ENCODE results near the gene RABL6. TPM values are rescaled to one million over a fixed set of nuclear protein-coding genes. Genes with fewer than 3 reads are reported as not detected.

The RABL6 gene
- total RNA-seq, 1 donor = 36.4 TPM

DNA sequence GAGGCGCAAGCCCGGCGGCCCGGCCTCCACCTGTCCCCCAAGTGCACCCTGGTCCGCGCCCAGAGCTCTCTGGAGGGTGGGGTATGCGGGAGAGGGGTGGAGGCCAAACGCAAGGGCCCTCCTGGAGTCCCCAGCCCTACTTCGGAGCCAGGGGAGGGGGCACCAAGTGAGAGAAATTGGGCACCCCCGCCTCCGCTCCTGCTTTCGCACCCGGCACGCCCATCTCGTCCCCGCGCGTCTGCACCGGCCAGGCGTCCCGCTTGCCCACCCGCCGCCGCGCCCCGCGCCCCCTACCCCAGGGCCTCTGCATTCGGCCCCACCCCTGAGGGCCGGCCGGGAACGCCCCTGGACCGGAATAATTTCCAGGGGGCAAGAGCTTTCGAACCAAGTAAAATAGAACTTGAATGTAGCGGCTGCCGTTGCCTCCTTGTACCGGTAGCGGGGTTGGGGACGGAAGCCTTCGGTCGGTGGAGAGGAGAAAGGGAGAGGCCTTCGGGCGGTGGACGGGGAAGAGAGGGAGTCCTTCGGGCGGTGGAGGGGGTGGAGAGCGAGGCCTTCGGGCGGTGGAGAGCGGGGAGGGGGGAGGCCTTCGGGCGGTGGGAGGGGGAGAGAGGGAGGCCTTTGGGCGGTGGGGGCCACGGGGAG lies 40.8 kb downstream of the RABL6 start:
- H3K27me3 ChIP-seq (ENCODE audit: insufficient read depth, low read length) = peaks cover 22% of the 10 kb centered on the region
- peak overlapping the region; percentile 67 for H3K4me3 ChIP-seq (ENCODE audit: low read length)
- H3K4me1 ChIP-seq (ENCODE audit: insufficient read depth, low read length) = peaks cover 38% of the 10 kb centered on the region
- no peaks in the 10 kb centered on the region for H3K9me3 ChIP-seq (ENCODE audit: low read depth, low read length)

DNA sequence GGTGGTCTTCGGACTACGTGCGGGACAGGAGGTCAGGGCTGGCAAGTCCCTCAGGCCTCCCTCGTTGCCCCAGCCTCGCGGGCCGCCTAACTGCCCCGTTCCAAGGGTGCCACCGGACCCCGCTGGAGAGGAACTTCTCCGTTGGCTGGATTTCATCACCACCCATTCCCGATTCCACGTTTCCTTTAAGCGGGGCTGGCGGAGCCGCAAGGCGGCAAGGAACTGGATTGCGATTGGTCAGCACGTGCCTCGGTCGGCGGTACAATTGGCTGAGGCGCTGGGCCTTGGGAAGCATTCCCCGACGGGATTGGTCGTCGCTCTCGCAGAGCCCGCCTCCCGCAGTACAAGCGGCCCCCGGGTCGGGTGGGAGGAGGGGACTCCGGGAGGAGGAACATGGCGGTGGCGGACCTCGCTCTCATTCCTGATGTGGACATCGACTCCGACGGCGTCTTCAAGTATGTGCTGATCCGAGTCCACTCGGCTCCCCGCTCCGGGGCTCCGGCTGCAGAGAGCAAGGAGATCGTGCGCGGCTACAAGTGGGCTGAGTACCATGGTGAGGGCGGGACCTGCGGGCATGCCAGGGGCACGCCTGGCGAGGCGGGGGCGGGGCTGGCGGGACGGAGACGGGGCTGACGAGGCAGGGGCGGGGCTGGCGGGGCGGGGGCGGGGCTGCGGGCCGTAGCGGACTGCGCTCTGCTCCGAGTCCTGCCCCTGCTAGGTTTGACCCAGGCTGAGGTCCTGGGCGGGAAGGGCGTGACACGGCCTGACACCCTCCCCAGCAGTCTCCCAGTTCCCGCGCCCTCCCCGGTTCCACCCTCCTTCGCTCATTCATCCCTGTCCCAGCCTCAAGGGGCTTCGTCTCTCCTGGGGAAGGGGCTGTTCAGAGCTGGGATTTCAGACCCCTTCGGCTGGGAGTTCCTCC lies 41.6 kb downstream of the RABL6 start, which contains the start of gene PHPT1:
Gene PHPT1 (plus strand): TSS at position 372 of the 922 bp plus-strand sequence. CDS start 22 bp downstream, at position 394.
- H3K4me3 ChIP-seq (ENCODE audit: low read length) = peak within 1 kb of the TSS; percentile 67
- H3K9me3 ChIP-seq (ENCODE audit: low read depth, low read length) = no peaks in the 10 kb centered on the region
- H3K27me3 ChIP-seq (ENCODE audit: insufficient read depth, low read length) = peaks cover 18% of the 10 kb centered on the region
- H3K4me1 ChIP-seq (ENCODE audit: insufficient read depth, low read length) = peaks cover 33% of the 10 kb centered on the region

- Histone ChIP-seq H3K9me3 (ENCODE audit: low read depth, low read length) (no peaks in the 10 kb centered on the region), H3K4me1 (ENCODE audit: insufficient read depth, low read length) (peaks cover 32% of the 10 kb centered on the region), H3K27me3 (ENCODE audit: insufficient read depth, low read length) (peaks cover 16% of the 10 kb centered on the region), H3K4me3 (ENCODE audit: low read length) (peak overlapping the region; percentile 20)
Measured at GRCh38 chr9:136849960-136850865, 42.5 kb downstream of the RABL6 start.

DNA sequence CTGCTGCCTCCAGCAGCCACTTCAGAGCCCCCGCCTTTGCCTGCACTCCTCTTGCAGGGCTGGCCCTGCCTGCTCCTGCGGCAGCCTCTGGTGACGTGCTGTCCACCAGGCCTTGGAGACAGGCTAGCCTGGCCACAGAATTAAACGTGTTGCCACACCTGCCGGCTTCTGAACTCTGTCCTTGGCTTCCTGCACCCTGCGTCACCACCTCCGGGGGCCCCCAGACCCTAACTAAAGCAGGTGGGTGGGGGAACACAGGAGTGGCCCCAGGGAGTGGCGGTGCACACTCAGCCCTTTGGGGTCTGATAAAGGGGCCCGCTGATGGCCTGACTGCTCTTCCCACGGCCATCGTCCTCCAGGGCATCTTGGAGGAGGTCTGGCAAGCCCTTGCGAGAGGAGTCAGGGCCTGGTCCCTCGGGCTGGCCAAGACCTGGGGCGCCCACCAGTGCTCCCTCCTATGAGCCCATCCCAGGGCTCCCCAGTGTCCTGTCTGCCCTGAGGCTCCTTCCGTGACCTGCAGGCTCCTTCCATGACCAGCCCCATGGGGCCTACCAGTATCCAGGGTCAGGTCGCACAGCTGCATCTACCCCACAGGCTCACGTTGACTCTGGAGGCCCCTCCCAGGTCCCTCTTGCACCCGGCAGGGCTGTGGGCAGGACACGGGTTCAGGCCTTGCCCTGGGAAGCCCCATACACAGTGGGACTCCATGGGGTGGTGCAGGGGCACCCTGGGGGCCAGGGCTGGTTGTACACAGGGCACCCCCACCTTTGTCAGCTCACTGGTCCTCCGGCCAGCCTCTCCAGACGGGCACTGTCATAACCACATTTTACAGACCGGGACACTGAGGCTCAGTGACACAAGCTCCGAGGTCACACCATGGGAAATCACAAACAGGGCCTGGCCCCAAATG lies 43.4 kb downstream of the RABL6 start:
- H3K4me3 ChIP-seq (ENCODE audit: low read length) = no peak overlapping the region
- H3K27me3 ChIP-seq (ENCODE audit: insufficient read depth, low read length) = peaks cover 8% of the 10 kb centered on the region
- H3K9me3 ChIP-seq (ENCODE audit: low read depth, low read length) = no peaks in the 10 kb centered on the region
- peaks cover 32% of the 10 kb centered on the region for H3K4me1 ChIP-seq (ENCODE audit: insufficient read depth, low read length)

DNA sequence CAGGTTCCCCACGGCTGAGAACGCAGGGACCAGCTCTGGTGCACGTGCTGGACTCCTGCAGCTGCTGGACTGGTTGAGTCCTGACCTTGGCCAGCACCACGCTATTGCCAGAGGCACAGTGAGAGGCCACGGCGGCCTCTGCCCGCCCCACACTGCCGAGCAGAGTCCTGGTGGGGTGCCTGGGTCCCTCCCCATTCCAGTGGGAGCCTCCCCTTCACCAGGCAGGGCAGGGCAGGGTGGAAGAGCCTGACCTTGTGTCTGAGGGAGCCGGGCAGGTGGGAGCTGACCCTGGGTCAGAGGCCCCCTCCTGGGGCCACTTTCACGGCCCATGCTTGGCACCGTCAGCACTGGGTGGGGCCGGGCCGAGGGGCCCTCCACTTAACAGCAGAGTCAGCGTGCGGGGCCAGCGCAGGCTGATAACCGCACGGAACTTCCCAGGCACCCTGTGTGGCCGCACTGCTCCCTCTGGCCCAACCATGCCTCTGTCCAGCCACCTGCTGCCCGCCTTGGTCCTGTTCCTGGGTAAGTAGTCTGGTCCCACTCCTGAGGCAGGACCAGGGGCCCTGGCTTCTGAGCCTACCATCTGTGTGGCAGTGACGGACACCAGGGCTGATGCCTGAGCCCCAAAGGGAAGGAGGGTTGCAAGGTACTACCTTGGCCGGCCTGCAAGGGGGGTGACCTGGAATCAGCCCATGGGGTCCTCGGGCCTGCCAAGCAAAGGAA lies 44.4 kb downstream of the RABL6 start, which contains the start of gene MAMDC4:
Gene MAMDC4 (plus strand): TSS at position 406 of the 723 bp plus-strand sequence. CDS start 71 bp downstream, at position 477.
- Histone ChIP-seq H3K4me1 (ENCODE audit: insufficient read depth, low read length) (peaks cover 22% of the 10 kb centered on the region), H3K9me3 (ENCODE audit: low read depth, low read length) (no peaks in the 10 kb centered on the region)

DNA sequence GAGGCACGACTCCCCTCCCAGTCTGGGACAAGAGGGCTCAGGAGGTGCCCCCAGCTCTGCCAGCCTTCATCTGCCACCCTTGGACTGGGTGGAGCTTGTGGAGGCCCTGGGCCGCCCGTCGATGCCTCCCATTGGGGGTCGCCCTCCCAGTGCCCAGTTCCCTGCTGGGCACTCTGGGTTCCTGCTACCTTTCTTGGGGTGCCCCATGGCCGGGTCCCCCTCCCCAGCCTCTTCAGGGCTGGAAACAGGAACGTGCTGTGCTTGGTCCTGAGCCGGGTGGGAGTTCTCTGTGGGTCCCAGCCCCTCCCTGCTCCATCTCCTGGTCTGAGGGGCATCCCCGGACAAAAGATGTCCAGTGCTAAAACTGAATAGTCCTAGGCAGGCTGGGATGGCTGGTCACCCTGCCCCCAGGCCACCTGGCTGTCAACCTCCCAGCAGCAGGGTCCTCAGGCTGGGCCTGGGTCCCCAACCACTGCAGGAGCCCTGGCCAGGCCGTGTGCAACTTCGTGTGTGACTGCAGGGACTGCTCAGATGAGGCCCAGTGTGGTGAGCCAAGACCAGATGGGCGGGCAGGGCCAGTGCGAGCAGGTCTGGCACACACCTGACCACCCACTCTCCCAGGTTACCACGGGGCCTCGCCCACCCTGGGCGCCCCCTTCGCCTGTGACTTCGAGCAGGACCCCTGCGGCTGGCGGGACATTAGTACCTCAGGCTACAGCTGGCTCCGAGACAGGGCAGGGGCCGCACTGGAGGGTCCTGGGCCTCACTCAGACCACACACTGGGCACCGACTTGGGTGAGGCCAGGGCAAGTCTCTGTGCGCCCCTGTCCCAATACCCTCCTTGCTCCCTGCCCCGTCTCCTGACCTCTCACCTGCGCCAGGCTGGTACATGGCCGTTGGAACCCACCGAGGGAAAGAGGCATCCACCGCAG lies 45.2 kb downstream of the RABL6 start:
- Histone ChIP-seq H3K4me1 (ENCODE audit: insufficient read depth, low read length) (peaks cover 16% of the 10 kb centered on the region), H3K4me3 (ENCODE audit: low read length) (no peak overlapping the region), H3K27me3 (ENCODE audit: insufficient read depth, low read length) (peaks cover 2% of the 10 kb centered on the region), H3K9me3 (ENCODE audit: low read depth, low read length) (no peaks in the 10 kb centered on the region)

More for the DNA sequence above, 44.4 kb downstream of the RABL6 start, which contains the start of gene MAMDC4:
- peaks cover 5% of the 10 kb centered on the region for H3K27me3 ChIP-seq (ENCODE audit: insufficient read depth, low read length)
- H3K4me3 ChIP-seq (ENCODE audit: low read length) = no peak within 1 kb of the TSS

DNA sequence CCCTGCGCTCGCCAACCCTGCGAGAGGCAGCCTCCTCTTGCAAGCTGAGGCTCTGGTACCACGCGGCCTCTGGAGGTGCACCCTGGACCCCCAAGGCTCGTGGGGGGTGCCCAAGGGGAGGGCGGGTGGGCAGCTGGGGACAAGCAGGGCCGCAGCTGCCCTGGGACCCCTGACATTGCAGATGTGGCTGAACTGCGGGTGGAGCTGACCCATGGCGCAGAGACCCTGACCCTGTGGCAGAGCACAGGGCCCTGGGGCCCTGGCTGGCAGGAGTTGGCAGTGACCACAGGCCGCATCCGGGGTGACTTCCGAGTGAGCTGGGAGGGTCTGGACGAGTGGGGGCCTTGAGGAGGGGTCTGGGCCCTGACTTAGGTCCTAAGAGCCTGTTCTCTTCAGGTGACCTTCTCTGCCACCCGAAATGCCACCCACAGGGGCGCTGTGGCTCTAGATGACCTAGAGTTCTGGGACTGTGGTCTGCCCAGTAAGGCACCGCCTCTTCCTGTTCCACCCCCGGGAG lies 45.9 kb downstream of the RABL6 start:
- Histone ChIP-seq H3K27me3 (ENCODE audit: insufficient read depth, low read length) (no peaks in the 10 kb centered on the region), H3K9me3 (ENCODE audit: low read depth, low read length) (no peaks in the 10 kb centered on the region), H3K4me1 (ENCODE audit: insufficient read depth, low read length) (peaks cover 9% of the 10 kb centered on the region), H3K4me3 (ENCODE audit: low read length) (no peak overlapping the region)

DNA sequence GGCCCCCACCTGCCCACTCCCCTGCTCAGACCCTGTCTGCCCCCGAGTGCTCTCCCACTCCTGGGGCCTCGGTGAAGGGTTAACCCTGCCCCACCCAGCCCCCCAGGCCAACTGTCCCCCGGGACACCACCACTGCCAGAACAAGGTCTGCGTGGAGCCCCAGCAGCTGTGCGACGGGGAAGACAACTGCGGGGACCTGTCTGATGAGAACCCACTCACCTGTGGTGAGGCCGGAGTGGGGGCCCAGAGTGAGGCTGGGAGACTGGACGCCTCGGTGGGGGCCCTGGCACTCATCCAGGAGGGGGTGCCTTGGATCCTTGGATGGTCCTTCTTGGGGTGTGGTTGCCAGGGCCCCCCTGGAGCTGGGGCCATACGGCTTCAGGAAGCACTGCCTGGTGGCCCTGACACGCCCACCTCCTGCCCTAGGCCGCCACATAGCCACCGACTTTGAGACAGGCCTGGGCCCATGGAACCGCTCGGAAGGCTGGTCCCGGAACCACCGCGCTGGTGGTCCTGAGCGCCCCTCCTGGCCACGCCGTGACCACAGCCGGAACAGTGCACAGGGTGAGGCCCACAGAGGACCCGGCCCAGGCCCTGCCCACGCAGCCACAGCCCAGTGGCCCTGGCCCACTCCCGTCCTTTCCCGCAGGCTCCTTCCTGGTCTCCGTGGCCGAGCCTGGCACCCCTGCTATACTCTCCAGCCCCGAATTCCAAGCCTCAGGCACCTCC lies 46.5 kb downstream of the RABL6 start:
- Histone ChIP-seq H3K9me3 (ENCODE audit: low read depth, low read length) (no peaks in the 10 kb centered on the region), H3K27me3 (ENCODE audit: insufficient read depth, low read length) (no peaks in the 10 kb centered on the region), H3K4me1 (ENCODE audit: insufficient read depth, low read length) (peaks cover 9% of the 10 kb centered on the region), H3K4me3 (ENCODE audit: low read length) (no peak overlapping the region)

DNA sequence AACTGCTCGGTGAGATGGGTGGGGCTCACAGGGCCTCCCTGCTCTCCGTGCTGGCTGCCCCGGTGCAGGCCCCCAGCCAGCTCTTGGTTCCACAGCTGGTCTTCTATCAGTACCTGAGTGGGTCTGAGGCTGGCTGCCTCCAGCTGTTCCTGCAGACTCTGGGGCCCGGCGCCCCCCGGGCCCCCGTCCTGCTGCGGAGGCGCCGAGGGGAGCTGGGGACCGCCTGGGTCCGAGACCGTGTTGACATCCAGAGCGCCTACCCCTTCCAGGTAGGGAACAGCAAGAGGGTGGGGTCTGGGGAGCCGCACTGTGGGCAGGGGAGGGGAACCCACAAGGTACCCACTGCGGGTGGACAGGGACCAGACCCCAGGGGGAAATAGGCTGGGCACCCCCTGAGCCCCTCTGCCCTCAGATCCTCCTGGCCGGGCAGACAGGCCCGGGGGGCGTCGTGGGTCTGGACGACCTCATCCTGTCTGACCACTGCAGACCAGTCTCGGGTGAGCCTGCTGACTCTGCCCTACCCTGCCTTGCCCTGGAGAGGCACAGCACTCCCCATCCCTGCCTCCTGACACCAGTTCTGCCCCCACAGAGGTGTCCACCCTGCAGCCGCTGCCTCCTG lies 47.2 kb downstream of the RABL6 start:
- H3K9me3 ChIP-seq (ENCODE audit: low read depth, low read length) = no peaks in the 10 kb centered on the region
- H3K4me3 ChIP-seq (ENCODE audit: low read length) = no peak overlapping the region
- peaks cover 6% of the 10 kb centered on the region for H3K4me1 ChIP-seq (ENCODE audit: insufficient read depth, low read length)
- H3K27me3 ChIP-seq (ENCODE audit: insufficient read depth, low read length) = no peaks in the 10 kb centered on the region

DNA sequence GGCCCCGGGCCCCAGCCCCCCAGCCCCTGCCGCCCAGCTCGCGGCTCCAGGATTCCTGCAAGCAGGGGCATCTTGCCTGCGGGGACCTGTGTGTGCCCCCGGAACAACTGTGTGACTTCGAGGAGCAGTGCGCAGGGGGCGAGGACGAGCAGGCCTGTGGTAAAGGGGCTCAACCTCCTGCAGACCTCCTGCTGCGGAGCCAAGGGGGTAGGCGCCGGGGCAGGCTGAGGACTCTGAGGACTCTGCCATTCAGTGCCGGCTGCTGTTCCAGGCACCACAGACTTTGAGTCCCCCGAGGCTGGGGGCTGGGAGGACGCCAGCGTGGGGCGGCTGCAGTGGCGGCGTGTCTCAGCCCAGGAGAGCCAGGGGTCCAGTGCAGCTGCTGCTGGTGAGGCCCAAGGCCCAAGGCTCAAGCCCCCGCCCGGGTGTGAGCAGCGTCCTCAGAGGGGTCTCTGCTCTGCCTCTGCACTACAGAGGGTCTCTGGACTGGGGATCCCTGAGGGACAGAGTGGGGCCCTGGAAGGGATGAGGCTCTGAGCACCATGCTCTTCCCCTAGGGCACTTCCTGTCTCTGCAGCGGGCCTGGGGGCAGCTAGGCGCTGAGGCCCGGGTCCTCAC lies 47.8 kb downstream of the RABL6 start:
- no peak overlapping the region for H3K4me3 ChIP-seq (ENCODE audit: low read length)
- no peaks in the 10 kb centered on the region for H3K4me1 ChIP-seq (ENCODE audit: insufficient read depth, low read length)
- H3K9me3 ChIP-seq (ENCODE audit: low read depth, low read length) = no peaks in the 10 kb centered on the region
- H3K27me3 ChIP-seq (ENCODE audit: insufficient read depth, low read length) = no peaks in the 10 kb centered on the region

- Histone ChIP-seq H3K27me3 (ENCODE audit: insufficient read depth, low read length) (no peaks in the 10 kb centered on the region), H3K4me1 (ENCODE audit: insufficient read depth, low read length) (no peaks in the 10 kb centered on the region), H3K4me3 (ENCODE audit: low read length) (no peak overlapping the region), H3K9me3 (ENCODE audit: low read depth, low read length) (no peaks in the 10 kb centered on the region)
Measured at GRCh38 chr9:136856079-136856476, 48.3 kb downstream of the RABL6 start.
